ENCODE results near the gene STK39. TPM values are rescaled to one million over a fixed set of nuclear protein-coding genes. Genes with fewer than 3 reads are reported as not detected.
A peak's percentile ranks its signal among the peaks of the same experiment; 100 is the strongest.

Gene STK39
- total RNA-seq, 1 donor from 2014 or later: 17.7 TPM

DNA sequence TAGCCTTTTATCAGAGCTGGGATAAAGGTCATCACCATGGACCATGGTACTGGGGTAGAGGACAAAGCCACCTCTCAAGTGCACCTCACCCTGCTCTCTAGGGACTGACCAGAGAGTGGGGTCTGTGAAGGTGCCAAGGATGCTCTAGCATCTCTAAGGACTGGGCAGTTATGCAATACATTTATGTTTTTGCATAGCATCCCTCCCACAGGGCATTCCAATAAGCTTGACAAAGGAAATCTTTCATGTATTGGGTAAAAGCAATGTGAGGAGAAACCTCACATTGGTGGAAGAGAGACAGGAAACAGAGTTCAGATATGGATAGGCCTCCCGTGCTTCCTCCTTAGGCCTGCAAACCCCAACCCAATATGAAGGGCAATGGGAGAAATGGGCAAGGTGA, 31.6 kb downstream of the STK39 start:
- DNase-seq (ENCODE audit: missing footprints) (no peak), ATAC-seq (no peak)
- intact Hi-C loops (cut with DNase I): no loop called here

DNA sequence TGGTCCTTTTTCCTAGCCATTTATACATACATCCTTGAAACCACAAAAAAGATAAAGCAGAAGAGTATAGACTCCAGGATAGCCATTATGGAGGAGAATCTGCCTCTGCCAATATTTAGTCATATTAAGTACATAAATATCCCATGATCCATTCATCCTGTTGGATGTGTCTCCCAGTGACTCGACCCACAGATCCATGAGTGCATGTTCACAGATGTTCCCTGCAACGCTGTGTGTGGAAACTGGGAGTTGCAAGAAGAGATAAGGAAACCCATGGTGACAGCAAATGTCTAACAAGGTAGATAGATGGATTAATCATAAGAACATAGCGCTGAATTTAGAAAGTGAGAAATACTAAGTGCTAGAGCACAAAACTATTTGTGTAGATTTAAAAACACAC, 34.5 kb downstream of the STK39 start:
- DNase-seq (ENCODE audit: missing footprints) (no peak), ATAC-seq (no peak)

DNA sequence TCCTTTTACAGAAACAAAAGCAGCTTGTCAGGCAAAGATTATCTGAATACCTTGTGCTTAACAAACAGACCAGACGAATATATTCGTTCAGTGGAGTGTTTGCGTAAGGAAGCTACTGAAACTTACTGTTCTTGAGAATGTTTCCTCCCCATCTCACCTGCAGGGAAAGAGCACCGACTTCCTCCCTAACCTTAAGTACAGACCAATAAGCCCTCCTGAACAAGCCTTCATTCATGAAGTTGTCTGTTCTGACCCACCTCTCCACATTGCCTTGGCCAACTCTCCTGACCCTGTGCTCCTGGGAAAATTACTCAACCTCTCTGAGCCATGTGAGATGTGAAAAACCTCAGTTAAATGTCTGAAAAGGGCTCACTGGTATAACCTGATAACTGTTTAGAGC, 35.2 kb downstream of the STK39 start:
- intact Hi-C loops (cut with DNase I): no loop called here
- ATAC-seq (no peak), DNase-seq (ENCODE audit: missing footprints) (no peak)

More for the DNA sequence above, 34.5 kb downstream of the STK39 start:
- intact Hi-C loops (cut with DNase I): no loop called here

DNA sequence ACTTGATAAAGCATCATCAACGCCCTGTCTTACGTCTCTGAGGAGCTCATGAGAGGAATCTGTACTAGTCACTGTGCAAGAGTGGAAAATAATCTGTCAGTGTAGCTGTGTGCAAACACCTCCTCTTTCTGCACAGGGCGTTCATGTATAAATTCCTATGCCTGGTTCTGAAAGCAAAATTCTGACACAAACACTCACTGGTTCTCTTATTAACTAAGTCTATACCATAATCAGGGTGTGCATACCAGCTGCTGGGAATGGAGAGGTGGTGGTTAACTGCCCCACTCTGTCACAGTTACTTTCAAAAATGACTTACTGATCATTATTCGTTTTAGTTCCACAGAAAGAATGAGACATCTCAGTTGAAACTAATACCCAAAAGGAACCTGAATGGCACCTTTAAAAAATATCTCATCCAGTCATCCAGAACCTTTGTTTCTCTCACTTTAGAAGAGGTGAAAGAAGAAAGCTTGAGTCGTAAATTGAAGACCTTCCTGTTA, 35.7 kb downstream of the STK39 start:
- intact Hi-C loops (cut with DNase I): no loop called here
- DNase-seq (ENCODE audit: missing footprints) (no peak), ATAC-seq (no peak)

DNA sequence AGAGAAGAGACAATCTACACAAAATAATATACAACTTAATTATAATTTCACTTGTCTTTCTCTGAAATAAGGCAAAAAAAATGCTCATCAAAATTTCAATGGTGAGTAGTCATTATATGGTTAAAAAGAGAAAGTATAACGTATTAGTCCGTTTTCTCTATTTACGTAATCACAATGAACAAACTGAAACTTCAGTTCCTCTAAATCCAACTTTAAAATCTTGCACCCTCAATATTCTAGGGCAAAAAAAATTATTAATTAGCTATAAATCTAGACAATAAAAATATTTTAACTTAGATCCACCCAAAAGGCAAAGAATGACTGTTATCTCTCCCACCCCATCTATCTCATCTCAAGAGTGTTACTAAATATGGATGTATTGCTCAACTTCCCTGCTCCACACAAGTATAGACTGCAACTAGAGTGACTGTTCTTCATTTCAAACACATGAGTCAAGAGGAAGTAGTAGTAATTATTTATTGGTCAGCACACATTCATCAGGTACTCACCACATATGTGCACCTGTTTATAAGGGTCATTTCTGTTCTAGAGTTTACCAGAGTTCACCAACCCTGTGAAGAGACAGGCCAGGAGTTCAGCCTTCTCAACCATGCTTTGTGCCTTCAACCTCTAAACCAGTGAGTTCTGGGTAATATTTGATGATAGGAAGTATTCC, 36.4 kb downstream of the STK39 start:
- DNase-seq (ENCODE audit: missing footprints): no peak
- intact Hi-C loops (cut with DNase I): no loop called here
- ATAC-seq: peak; percentile 77

DNA sequence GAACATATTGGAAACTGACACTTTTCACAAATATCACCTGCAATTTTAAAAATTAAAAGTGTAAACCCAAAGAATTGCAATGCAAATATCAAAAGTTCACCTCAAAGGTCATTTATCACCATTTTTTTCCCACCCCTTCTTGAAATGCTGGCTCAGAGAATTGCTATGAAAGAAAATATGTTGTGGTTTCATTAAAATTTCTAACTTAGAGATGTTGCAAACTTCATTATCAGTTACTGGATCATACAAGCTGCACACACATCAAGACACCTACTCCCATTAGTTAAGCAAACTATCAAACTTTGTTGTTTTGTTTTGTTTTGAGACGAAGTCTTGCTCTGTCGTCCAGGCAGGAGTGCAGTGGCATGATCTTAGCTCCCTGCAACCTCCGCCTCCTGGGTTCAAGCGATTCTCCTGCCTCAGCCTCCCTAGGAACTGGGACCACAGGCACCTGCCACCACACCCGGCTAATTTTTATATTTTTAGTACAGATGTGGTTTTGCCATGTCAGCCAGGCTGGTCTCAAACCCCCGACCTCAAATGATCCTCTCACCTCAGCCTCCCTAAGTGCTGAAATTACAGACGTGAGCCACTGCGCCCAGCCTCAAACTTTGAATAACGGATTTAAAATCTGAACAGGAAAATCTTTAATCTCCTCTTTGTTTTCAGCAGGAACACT, 37.0 kb downstream of the STK39 start:
- DNase-seq (ENCODE audit: missing footprints) (no peak), ATAC-seq (no peak)
- intact Hi-C loops (cut with DNase I): no loop called here

DNA sequence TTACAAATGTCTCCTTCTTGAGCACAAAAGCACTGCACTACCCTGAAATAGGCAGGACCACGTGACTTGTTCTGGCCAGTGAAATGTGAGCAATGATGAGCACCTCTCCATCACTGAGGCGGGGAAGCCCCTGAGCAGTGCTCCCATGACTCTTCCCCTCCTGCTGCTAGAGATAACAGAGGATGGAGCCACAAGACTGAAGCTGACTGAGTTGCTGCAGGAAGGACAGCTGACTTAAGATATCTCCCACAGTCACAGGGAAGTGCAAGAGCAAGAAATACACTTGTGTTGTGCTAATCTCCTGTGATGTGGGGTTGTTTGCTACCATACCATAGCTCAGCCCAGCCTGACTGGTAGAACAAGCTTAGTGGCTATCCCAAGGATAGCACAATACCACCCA, 38.7 kb downstream of the STK39 start:
- no peak for ATAC-seq
- intact Hi-C loops (cut with DNase I): no loop called here

DNA sequence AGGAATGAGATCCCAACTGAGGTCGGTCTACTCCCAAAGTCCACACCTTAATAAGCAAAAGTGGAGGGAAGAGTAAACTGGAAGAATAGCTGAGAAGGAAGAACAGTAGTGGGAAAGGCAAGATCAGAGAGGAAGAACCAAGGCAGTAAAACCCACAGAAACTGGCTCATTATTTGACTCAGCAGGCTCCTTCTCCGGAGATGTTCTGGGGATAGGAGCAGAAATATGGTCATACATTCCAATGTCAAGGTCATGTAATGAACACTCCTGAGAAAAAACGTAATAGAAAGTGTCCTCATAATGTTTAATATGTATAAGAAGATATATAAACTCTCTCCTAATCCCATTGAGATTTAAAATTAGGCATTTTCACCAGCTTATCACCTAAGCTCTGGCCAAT, 39.5 kb downstream of the STK39 start:
- DNase-seq (ENCODE audit: missing footprints): no peak
- intact Hi-C loops (cut with DNase I): no loop called here
- no peak for ATAC-seq

More for the DNA sequence above, 38.7 kb downstream of the STK39 start:
- no peak for DNase-seq (ENCODE audit: missing footprints)

DNA sequence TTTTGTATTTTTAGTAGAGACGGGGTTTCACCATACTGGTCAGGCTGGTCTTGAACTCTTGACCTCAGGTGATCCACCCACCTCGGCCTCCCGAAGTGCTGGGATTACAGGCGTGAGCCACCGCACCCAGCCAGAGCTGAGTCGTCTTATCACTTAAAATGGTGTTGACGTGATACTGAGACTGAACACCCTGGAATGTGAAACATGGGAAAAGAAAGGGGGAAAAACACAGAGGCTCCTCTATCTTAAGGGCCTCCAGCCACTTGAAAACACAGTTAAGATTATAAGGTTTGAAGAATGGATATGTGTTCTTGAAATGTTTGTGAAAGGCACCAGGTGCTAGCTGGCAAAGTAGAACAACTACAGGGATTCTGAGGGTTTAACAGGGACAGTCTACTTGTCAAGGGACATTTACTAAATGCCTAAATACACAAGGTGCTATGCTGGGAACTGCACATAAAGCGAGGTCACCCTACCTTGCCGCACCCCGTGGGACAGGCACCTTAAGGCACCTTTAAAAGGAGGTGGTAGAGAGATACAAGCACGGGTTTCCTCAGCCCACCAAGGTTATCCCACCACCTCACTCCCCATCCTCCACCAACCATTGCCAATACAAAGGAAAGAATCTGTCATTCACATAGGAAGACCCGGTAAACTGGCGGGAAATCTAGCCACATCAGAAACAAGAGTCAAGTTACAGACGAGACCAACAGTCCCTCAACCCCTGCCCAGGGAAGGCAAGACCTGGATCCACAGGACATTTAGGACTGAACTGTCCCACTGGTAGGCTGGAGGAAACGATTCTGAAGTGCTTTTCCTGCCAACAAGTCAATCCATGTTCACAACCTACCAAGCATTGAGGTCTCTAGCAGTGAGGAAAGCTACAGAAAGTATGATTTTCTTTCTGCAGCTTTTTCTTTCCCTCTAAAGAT, 43.4 kb downstream of the STK39 start:
- DNase-seq (ENCODE audit: missing footprints) (no peak), ATAC-seq (peak; percentile 30)
- intact Hi-C loops (cut with DNase I): no loop called here

DNA sequence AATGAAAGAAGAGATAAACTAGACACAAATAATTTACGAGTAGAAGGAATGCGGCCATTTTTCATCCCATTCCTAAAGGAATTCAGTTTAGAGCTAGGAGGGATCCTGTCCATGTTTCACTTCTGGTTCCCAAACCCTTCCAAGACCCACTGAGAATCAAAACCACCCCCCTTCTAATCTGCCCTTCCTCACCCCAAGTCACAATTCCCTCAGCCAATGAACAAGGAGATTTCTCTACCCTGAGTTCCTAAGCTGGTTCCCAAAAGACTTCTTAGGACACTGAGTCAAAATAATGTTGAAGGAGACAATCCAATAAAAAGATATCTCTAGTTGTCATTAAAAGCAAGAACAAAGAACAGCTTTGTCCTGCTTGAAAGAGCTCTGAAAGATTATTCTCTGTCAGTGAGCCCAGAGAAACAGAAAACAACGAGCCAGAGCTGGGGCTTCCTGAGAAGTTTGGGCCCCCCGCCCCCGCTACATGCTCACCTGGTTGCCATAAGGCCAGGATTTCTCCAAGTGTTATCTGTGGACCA, 45.7 kb downstream of the STK39 start:
- ATAC-seq (no peak), DNase-seq (ENCODE audit: missing footprints) (no peak)
- intact Hi-C loops (cut with DNase I): no loop called here

DNA sequence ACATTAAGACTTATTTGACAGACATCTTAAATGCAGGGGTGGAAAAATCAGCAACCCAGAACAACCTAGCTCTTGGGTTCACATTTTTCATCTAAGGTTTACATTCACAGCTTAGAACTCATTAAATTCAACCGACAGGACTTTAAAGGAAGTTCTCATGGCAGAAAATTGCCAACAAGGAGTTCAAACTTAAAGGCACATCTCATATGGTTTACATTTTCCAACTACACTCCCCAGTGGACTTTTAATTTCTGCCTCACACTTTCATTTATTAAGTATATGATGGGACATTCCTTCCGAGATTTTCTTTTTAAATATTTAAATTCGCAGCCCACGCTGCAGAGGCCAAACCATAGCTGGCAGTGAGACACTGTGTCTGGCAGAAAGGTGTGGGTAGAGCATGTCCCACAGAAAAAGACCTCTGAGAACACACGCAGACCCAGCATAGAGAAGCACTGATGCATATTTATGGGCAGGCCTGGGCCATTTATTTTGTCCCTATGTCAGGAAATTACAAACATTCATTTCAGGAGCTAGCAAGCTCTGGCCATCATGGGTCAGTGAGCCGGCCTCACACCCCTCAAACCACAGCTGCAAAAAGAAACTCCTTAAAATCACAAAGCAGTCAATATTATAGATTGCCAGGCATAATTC, 46.3 kb downstream of the STK39 start:
- DNase-seq (ENCODE audit: missing footprints) (no peak), ATAC-seq (no peak)
- intact Hi-C loops (cut with DNase I): no loop called here

DNA sequence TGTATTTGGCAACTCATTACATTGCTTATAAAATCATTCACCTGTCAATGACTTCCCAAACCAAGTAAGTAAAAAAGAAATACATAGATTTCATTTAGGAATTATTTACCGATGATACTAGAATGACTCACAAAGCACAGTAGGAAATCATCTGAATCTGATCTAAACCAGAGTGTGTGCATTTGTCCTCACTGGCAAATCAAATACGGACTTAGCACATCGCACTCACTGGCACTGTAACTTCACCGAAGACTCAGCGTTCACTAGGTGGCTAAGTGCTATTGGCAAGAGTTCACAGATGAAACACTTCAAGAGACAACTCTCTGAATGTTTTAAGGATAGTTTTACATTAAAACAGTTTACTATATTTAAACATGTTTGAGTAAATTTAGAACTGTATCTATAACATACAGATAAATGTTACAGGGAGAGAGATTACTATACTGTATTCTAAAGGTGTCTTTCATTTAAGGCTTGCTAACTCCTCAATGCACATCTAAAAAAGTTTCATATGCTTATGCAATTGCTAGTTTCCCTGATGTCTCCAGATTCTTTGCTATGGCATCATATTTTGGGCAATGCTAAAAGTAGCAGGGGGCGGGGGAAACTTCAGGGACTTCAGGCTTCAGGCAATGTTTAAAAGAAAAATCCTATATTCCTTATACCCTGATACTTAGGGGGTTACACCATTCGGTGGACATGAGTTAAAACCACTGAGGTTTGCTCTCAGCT, 48.8 kb downstream of the STK39 start:
- intact Hi-C loops (cut with DNase I): no loop called here
- DNase-seq (ENCODE audit: missing footprints) (no peak), ATAC-seq (no peak)

DNA sequence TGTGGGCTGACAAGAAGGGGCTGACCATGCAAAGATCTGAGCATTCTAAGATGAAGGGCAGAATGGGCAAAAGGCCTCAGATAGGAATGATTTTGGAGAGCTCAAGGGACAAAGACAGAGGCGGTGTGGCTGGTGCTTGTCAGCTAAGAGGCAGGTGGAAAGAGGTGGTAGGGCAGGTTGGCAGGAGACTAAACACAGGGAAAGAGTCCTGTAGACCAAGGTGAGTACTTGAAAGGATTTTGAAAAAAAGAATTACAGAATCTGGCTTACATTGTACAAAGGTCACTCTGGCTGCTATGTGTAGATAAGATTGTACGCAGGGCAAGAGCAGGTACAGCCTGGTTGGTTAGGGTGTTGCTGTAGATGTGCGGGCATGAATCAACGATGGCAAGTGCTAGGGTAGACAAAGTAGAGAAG, 50.6 kb downstream of the STK39 start:
- ATAC-seq (no peak), DNase-seq (ENCODE audit: missing footprints) (no peak)
- intact Hi-C loops (cut with DNase I): no loop called here

DNA sequence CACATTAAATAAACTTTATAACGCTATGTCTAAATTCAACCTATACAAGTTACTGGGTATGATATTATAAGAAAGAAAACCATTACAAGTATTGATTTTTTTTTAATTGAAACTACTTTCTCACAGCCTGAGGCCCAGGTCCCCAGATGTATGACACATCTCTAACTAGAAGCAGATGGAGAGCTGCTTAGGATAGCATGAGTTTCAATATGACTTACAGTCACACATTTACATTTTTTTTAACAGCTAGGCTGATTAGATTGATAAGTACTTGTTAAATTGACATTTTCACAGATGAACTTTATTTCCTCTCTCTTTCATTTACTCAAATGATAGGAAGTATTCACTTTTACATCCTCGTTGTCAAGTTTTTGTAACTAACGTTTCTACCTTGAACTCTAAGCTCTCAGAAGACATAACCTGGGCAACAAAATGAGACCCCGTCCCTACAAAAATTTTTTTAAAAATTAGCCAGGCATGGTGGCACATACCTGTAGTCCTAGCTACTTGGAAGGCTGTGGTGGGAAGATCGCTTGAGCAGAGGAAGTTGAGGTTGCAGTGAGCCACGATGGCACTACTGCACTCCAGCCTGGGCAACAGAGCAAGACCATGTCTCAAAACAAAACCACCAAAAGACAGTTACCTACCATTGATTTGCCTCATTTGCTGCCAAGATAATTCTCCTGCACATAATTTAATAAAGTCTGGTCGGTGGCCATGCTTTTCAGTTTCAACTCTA, 52.4 kb downstream of the STK39 start:
- intact Hi-C loops (cut with DNase I): no loop called here
- no peak for ATAC-seq
- DNase-seq (ENCODE audit: missing footprints): no peak

DNA sequence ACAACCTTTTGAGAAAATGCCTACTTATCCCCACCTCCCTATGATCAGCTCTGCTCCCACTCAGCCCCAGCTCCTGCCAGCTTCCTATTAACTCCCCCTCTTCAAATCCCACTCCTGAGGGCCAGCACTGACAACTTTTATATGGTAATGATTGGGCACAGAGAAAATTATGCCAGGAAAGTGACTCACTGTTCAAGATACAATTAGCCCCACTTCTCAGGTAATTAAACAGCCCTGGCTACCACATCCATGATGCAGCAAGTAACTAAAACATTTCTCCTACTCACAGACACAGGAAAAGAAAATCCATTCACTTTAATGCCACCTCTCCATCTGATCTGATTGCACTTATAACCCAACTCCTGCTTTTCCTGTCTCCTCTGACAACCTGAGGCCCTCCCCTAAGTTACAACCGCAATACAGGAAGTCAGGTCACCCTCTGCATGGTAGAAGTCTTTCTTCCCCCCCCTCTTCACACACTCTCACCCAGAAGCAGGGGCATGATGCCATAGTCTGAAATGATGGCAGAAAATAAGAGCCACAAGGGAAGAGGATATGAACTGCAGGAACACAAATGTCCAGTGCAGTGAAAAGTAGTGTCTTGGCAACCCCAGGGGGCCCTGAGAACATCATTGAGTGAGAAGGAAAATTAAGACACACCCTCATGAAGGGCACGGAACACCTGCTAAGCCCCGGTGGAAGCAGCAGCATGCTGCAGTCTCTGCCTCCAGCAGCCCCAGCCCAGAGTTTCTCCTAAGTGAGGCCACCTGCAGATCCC, 54.4 kb downstream of the STK39 start:
- intact Hi-C loops (cut with DNase I): no loop called here
- no peak for ATAC-seq
- no peak for DNase-seq (ENCODE audit: missing footprints)

DNA sequence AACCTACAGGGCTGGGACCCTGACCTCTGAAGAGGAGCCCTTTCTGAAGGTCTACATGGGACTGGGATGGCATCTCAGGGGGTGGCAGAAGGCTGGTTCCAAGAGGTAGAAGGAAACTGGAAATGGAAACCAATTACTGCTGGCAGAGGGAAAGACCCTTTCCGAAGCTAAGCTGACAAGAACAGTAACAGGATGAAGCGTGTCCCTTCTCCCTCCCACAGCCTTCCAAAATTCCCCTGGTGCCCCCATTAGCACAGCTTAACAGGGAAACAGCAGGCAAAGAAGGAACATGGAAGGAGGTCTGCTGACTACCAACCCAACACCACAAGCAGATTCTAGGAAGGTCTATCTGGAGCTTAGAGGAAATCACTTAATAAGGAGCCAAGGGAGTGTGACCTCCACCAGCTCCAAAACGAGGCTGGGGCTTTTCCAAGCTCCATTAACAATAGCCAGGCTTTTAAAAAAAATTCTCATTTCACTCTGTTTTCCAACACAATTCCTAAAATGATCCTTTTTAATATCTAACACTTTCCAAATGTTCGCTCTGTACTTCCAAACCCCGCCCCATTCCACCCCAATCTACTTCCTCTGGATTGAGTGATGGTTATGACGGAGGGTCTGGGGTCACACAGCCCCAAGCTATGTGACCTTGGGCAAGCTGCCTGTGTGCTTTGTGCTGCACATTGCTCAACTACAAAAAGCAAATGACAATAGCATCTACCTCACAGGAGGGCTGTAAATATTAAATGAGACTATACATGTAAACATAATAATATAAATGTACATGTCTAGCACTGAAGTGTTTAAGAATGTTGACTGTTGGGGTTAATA, 55.2 kb downstream of the STK39 start:
- DNase-seq (ENCODE audit: missing footprints) (no peak), ATAC-seq (no peak)

More for the DNA sequence above, 55.2 kb downstream of the STK39 start:
- intact Hi-C loops (cut with DNase I): no loop called here
